Right ventricle myocardium superior (tissue), 1 donor: Measurements from ENCODE around the gene PPP6R3. TPM values are rescaled to one million over a fixed set of nuclear protein-coding genes. Genes with fewer than 3 reads are reported as not detected.

Experiments
- ATAC-seq: fragments of 200-7000 bp; cut with Tn5 transposase; one replicate; pipeline ENCODE4 v1.9.1; 2020; ENCODE audit warnings: mild to moderate bottlenecking; ENCODE audit not compliant: poor library complexity
- DNase-seq: peaks from one replicate; pipeline ENCODE4 v3.0.0-alpha.2; 2020
- intact Hi-C: fragments of 100-400 bp; cut with DNase I; formaldehyde crosslinking; loops from one replicate; pipeline ENCODE4 v1.11.2; 2022
- total RNA-seq: library from RNA; stranded (reverse); fragmentation: NEBNext Ultra II Directional; extraction: Animal tissue kit (Norgen Biotek cat#: 25700); gene quantifications from one replicate; pipeline ENCODE4 v1.2.1, GENCODE V29; 2021
- donor health status: DM: no; HTN: yes; CAD: no; lungs with severe emphysema.

PPP6R3 gene
- total RNA-seq, 1 donor from 2014 or later: 73.9 TPM

DNA sequence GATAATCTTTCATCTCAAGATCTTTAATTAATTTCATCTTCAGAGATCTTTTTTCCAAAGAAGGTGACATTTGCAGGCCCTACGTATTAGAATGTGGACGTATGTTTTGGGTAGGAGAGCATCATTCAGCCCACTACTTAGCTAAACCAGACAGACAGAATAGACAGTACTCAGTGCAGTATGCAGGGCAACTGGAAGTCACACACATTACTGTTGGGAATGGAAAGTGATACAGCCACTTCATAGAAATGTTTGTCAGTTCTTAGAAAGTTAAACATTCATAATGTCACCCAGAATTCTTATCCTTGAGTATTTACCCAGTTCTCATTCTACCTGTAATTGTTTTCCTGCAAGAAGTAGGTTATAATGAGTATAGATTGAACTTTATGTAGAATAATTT, 102.9 kb downstream of the PPP6R3 start:
- intact Hi-C loops: no loop called here
- no peak for ATAC-seq
- DNase-seq: no peak

DNA sequence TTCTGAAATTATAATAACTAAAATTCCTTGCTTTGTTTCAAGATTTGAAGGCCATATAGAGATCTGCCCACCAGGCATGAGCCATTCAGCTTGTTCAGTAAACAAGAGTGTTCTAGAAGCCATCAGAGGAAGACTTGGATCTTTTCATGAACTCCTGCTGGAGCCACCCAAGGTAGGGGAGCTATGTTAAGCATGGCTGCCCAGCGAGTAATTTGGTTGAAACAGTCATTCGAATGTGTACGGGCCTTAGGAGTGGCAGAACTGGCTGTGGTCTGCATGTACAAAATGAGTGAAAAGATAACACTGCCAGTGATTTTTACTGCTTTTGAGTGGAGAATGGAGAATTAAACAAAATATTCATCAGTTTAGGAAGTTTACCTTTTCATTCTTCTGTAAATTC, 103.7 kb downstream of the PPP6R3 start:
- intact Hi-C loops: no loop called here
- DNase-seq: no peak

DNA sequence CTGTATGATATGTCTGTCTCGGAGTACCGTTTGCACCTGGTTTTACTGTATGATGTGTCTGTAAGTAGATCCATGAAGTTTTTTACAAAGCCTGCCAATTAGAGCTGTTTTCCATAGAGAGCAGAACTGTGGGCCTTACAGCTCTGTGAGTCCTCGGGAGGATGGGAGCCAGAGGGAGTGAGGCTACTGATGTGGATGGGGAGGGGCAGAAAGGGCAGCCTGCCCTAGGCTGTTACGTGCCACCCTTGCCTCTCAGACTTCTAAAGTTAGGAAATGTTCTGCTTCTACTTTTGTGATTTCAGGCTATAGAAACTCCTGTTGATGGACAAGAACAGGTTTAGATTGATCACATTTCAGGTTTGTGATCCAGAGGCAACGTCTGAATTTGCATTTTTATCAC, 105.2 kb downstream of the PPP6R3 start:
- intact Hi-C loops: no loop called here
- no peak for DNase-seq
- ATAC-seq: peak; percentile 78

More for the DNA sequence above, 103.7 kb downstream of the PPP6R3 start:
- ATAC-seq: no peak

DNA sequence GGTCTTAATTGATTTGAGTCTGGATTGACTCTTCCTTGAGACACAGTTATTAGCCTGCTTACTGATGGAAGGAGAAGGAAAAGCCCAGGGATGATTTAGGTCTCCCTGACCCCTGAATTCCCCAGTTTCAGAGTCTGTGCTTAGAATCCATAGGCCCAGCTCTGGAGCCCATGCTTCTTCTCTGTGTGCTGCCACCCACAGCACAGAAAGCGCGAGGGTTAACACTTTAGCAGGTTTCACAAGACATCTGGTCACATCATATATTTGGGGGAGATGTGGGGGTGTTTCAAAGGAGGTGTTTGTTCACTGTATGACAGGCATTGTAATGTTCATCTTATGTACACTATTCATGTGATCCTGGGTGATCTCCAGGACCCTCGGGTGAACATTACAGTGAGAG, 107.0 kb downstream of the PPP6R3 start:
- no peak for DNase-seq
- intact Hi-C loops: no loop called here
- no peak for ATAC-seq

DNA sequence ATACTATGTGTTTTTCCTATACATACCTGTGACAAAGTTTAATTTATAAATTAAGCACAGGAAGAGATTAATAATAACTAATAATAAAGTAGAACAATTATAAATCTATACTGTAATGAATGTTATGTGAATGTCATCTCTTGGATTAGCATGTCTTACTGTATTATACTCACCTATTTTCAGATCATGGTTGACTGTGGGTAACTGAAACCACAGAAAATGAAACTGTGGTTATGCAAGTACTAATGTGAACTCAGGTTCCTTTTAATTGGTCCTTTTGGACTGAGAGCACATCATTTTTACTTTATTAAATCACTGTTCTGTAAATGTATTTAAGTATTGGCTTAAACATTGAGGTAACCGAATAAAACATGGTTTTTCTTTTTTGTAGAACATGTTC, 108.8 kb downstream of the PPP6R3 start:
- DNase-seq (no peak), ATAC-seq (no peak)
- intact Hi-C loops: no loop called here

DNA sequence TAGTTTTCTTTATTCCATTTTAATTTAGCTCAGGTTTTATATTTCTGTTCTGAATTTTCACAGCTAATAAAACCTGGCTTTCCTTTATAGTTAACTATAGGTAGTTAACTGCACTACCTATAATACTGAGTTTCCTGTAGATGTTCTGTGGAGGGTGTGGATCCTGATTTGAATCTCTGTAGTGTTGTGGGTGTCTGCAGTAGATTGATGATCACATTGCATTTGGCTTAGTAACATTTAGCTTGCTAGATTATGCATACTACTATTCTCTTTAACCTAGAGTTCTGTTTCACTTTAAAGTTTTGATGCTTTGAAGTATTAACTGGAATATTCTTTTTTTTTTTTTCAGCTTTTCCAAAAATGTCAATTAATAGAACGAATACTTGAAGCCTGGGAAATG, 110.1 kb downstream of the PPP6R3 start:
- intact Hi-C loops: no loop called here

DNA sequence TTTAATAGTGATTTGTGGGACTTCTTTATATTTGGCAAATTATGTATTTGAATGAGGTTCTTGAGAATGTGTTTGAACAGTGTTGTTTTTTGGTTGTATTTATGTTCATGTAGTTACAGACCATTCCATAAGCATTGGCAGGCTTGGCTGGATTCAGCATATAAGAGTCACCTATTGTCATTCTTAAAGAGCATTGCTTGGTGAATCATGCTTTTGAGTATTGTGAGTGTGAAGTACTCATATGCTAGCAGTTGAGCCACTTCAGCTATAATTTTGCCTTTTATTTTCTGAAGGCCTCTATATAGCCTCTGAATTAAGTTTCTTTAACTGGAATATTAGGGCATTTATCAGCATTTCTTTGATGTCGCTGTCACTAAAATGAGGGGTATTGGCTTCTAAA, 113.8 kb downstream of the PPP6R3 start:
- intact Hi-C loops: no loop called here
- DNase-seq: no peak
- no peak for ATAC-seq

More for the DNA sequence above, 110.1 kb downstream of the PPP6R3 start:
- no peak for DNase-seq
- no peak for ATAC-seq

DNA sequence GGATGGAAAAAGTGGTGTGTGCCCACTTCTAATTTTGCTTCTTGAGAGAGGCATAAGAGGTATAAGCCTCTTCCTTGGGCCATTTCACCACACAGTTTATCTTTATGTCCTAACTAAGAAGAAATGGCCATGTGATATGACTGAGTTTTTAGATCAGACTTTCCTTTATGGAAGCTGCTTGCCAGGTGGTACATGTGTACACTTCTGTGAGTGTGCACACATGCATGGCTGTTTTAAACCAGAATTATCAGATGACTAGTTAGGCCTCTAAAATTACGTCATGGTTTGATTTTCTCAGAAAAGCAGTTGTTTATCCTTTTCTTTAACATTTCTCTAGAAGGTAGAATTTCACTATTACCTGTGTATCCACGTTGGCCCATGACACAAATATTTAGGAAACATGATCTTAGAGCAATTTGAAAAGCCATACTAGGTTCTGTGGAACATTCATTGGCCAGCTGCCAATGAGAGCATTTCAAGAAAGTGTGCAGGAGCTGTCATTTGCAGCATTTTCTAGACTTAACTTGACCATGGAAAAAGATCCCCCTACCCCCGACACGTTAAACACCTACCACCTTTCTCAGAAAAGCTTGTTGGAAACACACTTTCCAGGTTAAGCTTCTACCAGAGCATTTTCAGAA, 114.6 kb downstream of the PPP6R3 start:
- intact Hi-C loops: no loop called here
- ATAC-seq: no peak
- DNase-seq: no peak

DNA sequence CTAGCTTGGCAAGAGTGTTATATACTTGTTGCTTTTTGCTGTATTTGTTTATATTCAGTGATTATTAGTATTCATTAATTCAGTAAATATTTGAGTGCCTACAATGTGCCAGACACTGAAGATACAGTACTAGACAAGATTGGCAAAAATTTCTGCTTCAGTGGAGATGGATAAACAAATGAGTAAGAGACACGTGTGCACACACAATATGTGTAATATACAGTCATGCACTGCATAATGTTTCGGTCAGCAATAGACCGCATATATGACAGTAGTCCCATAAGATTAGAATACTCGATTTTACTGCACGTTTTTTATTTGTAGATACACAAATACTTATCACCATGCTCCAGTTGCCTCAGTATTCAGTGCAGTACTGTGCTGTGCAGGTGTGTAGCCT, 118.9 kb downstream of the PPP6R3 start:
- intact Hi-C loops: no loop called here
- ATAC-seq (no peak), DNase-seq (no peak)

DNA sequence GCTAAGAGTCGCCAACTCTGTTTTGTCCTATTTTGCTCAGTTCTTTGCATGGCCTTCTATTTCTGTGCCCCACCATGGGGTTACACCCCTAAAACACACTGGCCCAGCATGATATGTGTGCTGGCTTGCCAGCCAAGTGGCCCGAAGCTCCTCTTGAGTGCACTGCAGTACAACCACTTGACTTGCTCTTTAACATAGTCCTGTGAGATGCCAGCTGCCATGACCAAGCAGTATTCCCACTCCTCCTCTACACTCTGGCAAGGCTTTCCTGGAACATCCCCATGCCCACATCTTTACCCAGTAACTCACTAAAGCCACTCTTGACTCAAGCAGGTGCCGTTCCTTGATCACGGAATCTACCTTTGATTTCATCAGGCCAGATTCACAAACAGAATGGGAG, 120.9 kb downstream of the PPP6R3 start:
- DNase-seq (peak; percentile 69), ATAC-seq (peak; percentile 84)

DNA sequence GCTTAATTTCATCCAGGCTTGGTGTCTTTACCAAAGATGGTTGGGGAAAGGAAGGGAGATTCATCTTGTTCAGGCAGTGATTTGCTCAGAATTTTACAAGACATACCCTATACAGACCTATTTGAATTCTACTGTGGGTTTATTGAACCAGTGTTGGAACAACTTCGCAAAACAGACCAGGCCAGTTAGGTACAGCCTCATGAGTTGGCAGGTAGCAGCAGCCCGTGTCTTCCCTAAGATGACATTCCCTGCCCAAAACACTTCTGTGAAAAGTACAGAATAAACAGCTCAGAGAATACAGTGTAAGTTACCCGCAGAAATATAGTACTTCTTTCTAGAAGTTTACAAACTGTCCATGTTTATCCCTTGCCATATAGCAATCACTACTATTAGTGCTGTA, 121.3 kb downstream of the PPP6R3 start:
- intact Hi-C loops: loop anchor here (10.0 kb wide), 1 partner anchor 117 kb away; the partner anchor contains the start of gene PPP6R3
- ATAC-seq (no peak), DNase-seq (no peak)

More for the DNA sequence above, 120.9 kb downstream of the PPP6R3 start:
- intact Hi-C loops: loop anchor here (10.0 kb wide), 1 partner anchor 117 kb away; the partner anchor contains the start of gene PPP6R3

DNA sequence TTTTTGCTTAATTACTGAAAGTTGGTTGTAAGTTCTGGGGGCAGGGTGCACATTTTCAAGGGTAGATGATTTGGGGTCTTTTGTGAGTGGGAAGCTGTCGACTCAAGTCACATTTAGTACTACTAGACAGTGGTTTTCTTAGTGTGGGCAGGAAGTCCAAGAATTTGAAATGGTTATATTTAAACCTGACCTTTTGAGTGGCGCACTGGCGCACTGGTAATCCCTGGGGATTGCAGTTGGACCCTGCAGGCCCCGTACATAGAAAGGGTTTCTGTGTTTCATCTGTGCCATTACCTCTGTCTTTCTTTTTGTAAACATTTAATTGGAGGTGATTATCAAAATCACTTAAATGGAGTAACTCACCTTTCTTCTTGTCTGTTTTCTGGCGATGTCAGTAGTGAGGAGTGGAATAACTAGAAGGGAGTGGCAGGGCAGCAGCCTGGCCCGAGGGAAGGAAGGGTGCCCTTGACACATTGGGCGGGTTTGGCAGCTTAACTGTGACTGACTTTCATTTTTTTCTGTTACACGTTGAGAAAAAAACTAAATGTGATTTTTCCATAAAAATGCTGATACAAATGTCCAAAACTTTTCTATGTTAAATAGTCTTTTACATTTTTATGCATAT, 122.0 kb downstream of the PPP6R3 start:
- DNase-seq: peak; percentile 46
- peak; percentile 70 for ATAC-seq

DNA sequence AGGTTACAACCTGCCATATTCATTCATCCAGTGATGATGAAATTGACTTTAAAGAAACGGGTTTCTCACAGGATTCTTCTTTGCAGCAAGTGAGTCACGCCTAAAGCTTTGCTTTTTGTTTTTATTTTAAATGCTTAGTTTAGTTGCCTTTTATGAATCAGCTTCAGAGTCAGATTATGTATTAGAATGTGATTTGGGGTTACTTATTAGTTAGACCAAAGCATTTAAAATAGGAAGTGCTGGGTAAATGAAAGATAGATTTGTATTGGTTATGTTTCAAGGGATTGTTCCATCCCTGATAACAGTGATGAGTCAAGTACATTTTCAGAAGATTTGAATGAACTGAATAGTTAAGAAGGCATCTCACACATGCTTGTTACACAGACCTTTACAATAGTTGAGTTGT, 122.5 kb downstream of the PPP6R3 start:
- intact Hi-C loops: loop anchor here (10.0 kb wide), 1 partner anchor 118 kb away; the partner anchor contains the start of gene PPP6R3

More for the DNA sequence above, 122.0 kb downstream of the PPP6R3 start:
- intact Hi-C loops: loop anchor here (10.0 kb wide), 1 partner anchor 118 kb away; the partner anchor contains the start of gene PPP6R3

DNA sequence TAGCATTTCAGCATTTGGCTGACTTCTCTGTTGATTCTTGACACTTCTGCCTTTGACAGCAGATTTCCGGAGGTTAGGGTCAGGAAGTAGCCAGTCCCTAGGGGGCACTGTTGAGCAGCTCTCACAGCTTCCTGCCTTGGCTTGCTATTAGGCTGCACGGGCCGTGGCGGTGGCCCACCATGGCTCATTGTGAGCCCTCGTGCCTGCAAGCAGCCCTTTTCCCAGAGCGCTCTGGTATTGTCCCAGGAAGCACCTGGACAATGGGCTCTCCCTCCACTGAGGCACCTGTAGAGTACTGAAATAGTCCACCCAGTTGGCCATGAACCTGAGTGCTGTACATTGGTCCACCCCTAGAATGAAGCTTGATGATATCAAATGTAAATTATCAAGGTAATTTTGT, 123.5 kb downstream of the PPP6R3 start:
- ATAC-seq: no peak

More for the DNA sequence above, 122.5 kb downstream of the PPP6R3 start:
- no peak for ATAC-seq
- DNase-seq: no peak

DNA sequence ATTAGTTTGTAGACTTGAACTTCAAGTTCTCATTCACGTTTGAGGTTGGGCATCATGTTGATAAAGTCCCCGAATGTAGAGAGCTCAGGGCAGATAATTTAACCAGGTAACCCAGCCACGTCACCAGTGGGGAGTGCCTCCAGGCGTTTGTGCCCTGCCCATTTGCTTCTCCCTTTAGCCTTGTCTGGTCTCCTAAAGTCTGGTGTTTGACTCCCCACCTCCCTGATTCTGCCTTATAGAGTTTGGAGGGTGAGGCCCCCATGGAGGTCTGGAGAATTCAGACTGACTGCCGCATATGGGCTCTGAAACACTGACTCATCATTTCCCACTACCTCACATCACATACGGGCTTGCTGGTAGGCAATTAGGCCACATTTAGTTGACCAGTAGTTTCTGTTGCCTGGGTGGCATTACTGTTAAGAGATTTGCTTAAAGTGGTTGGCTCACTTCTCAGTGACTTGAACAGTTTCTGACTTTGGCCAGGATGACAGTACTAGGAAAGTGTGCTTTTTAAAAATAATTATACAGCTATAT, 124.5 kb downstream of the PPP6R3 start:
- intact Hi-C loops: loop anchor here (10.0 kb wide), 1 partner anchor 120 kb away; the partner anchor contains the start of gene PPP6R3
- ATAC-seq: peak; percentile 23
- no peak for DNase-seq

More for the DNA sequence above, 123.5 kb downstream of the PPP6R3 start:
- peak; percentile 47 for DNase-seq
- intact Hi-C loops: loop anchor here (10.0 kb wide), 1 partner anchor 119 kb away; the partner anchor contains the start of gene PPP6R3

DNA sequence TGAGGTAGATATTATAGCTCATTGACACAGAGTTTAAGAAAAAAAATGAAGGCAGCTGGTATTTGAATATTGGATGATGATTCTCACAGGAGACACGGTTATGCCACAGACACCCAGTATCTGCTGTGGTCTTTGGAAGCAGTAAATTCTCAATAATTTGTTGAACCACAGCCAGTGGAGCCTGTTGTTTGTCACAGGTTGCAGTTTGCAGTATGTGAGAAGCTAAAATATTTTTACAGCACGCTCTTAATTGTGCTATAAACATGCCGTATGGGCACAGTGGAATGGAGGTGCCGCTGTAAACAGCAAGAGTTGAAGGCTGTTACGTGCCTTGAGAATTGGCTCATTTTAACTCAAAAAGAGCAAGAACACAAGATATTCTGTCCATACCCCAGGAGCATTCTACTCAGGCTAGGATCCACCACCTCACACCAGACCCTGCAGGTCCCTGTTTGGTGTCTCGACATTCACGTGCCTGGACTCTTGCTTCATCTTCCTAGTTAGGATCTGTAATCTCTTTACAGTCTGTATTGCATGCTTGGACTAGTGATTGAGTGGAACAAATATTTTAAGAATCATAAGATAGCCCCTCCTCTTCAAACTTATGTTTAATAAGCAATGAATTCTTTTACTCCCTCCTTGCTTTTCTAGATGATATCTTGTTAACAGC, 129.1 kb downstream of the PPP6R3 start:
- intact Hi-C loops: loop anchor here (10.0 kb wide), 1 partner anchor 125 kb away; the partner anchor contains the start of gene PPP6R3
- DNase-seq (no peak), ATAC-seq (peak; percentile 71)

DNA sequence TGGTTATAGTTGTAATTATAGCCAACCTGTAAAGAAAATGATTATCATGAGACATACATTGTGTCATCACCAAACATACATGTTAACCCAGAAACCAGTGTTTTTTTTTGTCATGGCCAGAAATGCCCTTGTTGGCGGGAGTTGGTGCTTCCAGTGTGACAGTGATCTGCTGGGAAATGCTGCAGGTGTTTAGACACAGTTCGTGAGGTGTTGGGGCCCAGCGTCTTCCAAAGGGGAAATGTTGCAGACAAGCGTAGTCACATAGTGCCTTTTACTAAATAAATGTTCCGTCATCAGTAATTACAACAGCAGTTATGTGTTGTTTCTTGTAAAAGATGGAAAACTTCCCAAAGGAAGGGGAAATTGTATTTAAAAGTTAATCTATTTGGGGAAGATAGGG, 131.2 kb downstream of the PPP6R3 start:
- intact Hi-C loops: no loop called here
- ATAC-seq: no peak

DNA sequence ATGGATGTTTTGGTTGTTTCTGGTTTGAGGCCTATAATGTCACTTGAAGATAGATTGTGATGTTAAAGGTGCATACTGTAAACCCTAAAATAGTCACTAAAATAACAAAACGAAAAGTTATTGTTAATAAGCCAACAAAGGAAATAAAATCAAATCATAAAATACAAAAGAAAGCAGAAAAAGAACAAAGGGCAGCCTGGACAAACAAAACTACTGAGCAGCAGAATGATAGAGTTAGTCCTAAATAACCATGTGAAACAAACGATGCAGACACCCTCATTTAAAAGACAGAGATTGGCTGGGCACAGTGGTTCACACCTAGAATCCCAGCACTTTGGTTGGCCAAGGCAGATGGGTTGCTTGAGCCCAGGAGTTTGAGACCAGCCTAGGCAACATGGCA, 132.9 kb downstream of the PPP6R3 start:
- ATAC-seq (no peak), DNase-seq (no peak)
- intact Hi-C loops: no loop called here

More for the DNA sequence above, 131.2 kb downstream of the PPP6R3 start:
- DNase-seq: no peak

DNA sequence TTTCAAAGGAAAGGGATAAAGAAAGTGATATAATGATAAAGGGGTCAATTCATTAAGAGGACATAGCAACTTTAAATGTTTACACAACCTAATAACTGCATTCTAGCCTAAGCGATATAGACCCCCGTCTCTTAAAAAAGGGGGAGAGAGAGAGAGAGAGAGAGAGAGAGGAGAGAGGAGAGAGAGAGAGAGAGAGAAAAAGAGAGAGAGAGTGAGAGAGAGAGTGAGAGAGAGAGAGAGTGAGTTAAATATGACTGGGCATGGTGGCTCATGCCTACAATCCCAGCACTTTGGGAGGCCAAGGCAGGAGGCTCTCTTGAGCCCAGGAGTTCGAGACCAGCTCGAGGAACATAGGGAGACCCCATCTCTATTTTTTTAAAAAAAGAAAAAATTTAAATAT, 133.6 kb downstream of the PPP6R3 start:
- ATAC-seq (no peak), DNase-seq (no peak)
- intact Hi-C loops: no loop called here
